K562 (cell line): Measurements from ENCODE around the gene IRAK2. TPM values are rescaled to one million over a fixed set of nuclear protein-coding genes. Genes with fewer than 3 reads are reported as not detected.
A peak's percentile ranks its signal among the peaks of the same experiment; 100 is the strongest.

Experiments
- ATAC-seq: fragments of 200-7000 bp; cut with Tn5 transposase; 3 replicates; pipeline ENCODE4 v1.9.1; 2020; ENCODE audit warnings: moderate library complexity
- BruUV-seq: library from RNA; stranded (reverse); fragments of 400-500 nt; replicated peaks from 2 replicates; lab custom pipeline; 2021; lab: Mats Ljungman, UMichigan
- CTCF ChIA-PET: fragments of 300-600 bp; formaldehyde crosslinking; extraction: SDS; loops from one replicate; lab custom pipeline; 2021; ENCODE audit warnings: low intra/inter-chr PET ratio; lab: Yijun Ruan, JAX
- POLR2A ChIA-PET: fragments of 300-600, 350-650 bp; sonication (Branson Sonifier 250); formaldehyde crosslinking; extraction: SDS; loops from one replicate; lab custom pipeline; 2021; ENCODE audit warnings: antibody characterized with exemption, inconsistent platforms; lab: Yijun Ruan, JAX
- DNase-seq, 4 experiments: peaks; one replicate each; pipeline versions ENCODE4 v3.0.0 to v3.0.0-alpha.2; 2011 to 2018; ENCODE audit warnings: low spot score in 3 of 4, mixed read lengths in 3 of 4; ENCODE audit errors: extremely low read depth in 1 of 4
- FAIRE-seq: peaks from 2 replicates; lab custom pipeline; 2011; peaks lifted over from hg19 to GRCh38; lab: Jason Lieb, UNC
- H2AFZ ChIP-seq: 2 replicates; pipeline ENCODE4 v1.6.0; 2011; ENCODE audit warnings: low read depth, low read length, control low read depth, inconsistent platforms
- H3K27ac ChIP-seq: fragments of 200-600 bp; 3 replicates; pipeline ENCODE4 v1.8.0; 2011; ENCODE audit warnings: low read depth, mild to moderate bottlenecking, control low read depth, inconsistent platforms, low read length, moderate library complexity, mixed read lengths; ENCODE audit errors: extremely low read depth
- H3K27me3 ChIP-seq, 2 experiments: fragments of 300-600 bp in 1 of 2; 2 replicates in 1 of 2; 3 replicates in 1 of 2; pipeline versions ENCODE4 v1.6.0 to v1.8.0; 2011; ENCODE audit warnings: inconsistent platforms in 2 of 2, low read length in 2 of 2, mild to moderate bottlenecking in 1 of 2, mixed read lengths in 1 of 2, moderate library complexity in 1 of 2; ENCODE audit not compliant: control insufficient read depth in 2 of 2, insufficient read depth in 2 of 2
- H3K36me3 ChIP-seq: fragments of 300-600 bp; 3 replicates; pipeline ENCODE4 v1.8.0; 2011; ENCODE audit warnings: mild to moderate bottlenecking, low read length, inconsistent platforms; ENCODE audit not compliant: control insufficient read depth, insufficient read depth
- H3K4me1 ChIP-seq, 2 experiments: fragments of 200-600 bp in 1 of 2; replicated peaks in 1 of 2; 2 replicates in 1 of 2; 3 replicates in 1 of 2; pipeline versions ENCODE4 v1.5.1 to v1.8.0; 2011; ENCODE audit warnings: inconsistent platforms in 2 of 2, low read length in 2 of 2, mild to moderate bottlenecking in 1 of 2, mixed read lengths in 1 of 2, moderate library complexity in 1 of 2; ENCODE audit not compliant: control insufficient read depth in 2 of 2, insufficient read depth in 2 of 2
- H3K4me2 ChIP-seq: 2 replicates; pipeline ENCODE4 v1.6.1; 2011; ENCODE audit warnings: low read length, control low read depth, inconsistent platforms, mixed read lengths; ENCODE audit not compliant: insufficient read depth
- H3K4me3 ChIP-seq: fragments of 200-600 bp; sonication (generic), shearing (Covaris generic); 2 replicates; pipeline ENCODE4 v1.5.1; 2016; ENCODE audit warnings: control low read depth, inconsistent platforms
- H3K79me2 ChIP-seq: fragments of 200-600 bp; 3 replicates; pipeline ENCODE4 v1.8.0; 2011; ENCODE audit warnings: low read length, inconsistent platforms; ENCODE audit not compliant: control insufficient read depth, insufficient read depth
- H3K9ac ChIP-seq, 2 experiments: 2 replicates each; pipeline versions ENCODE4 v1.6.0 to v1.6.1; 2011; ENCODE audit warnings: low read depth in 2 of 2, low read length in 2 of 2, control low read depth in 1 of 2, inconsistent platforms in 1 of 2, mild to moderate bottlenecking in 1 of 2, mixed read lengths in 1 of 2; ENCODE audit not compliant: insufficient read depth in 1 of 2
- H3K9me1 ChIP-seq: one replicate; pipeline ENCODE4 v1.6.0; 2011; ENCODE audit warnings: inconsistent platforms, mild to moderate bottlenecking, low read length, moderate library complexity; ENCODE audit not compliant: control insufficient read depth, insufficient read depth
- H3K9me3 ChIP-seq: replicated peaks from 2 replicates; pipeline ENCODE4 v1.5.1; 2011; ENCODE audit warnings: low read depth, low read length, inconsistent platforms; ENCODE audit not compliant: control insufficient read depth, insufficient read depth
- H4K20me1 ChIP-seq: replicated peaks from 2 replicates; pipeline ENCODE4 v1.6.1; 2011; ENCODE audit warnings: low read length, inconsistent platforms, mixed read lengths; ENCODE audit not compliant: control insufficient read depth, insufficient read depth
- CEBPG ChIP-seq, 3 experiments: fragments of 200-800 bp in 1 of 3; sonication (Bioruptor generic) in 1 of 3; sonication (generic) in 1 of 3; formaldehyde crosslinking in 1 of 3; IDR thresholded peaks in 2 of 3; conservative IDR thresholded peaks in 1 of 3; 2 replicates each; pipeline versions ENCODE4 v1.6.1 to v1.8.0; 2016 to 2022; ENCODE audit warnings: missing compliant biosample characterization in 2 of 3, missing genetic modification characterization in 2 of 3, mild to moderate bottlenecking in 1 of 3, missing genetic modification reagents in 1 of 3
- ESRRB ChIP-seq: fragments of 250-450 bp; sonication (Bioruptor Pico); IDR thresholded peaks from 2 replicates; pipeline ENCODE4 v1.5.0; 2020; ENCODE audit warnings: mild to moderate bottlenecking, moderate library complexity, borderline replicate concordance
- HDAC6 ChIP-seq: IDR thresholded peaks from 2 replicates; pipeline ENCODE4 v1.6.1; 2012; ENCODE audit warnings: low read depth, mild to moderate bottlenecking, control low read depth, inconsistent platforms, low read length, moderate library complexity
- ILK ChIP-seq: fragments of 450-650 bp; IDR thresholded peaks from 2 replicates; pipeline ENCODE4 v1.6.1; 2016; ENCODE audit warnings: missing genetic modification characterization, low read depth, mild to moderate bottlenecking, missing compliant biosample characterization, moderate library complexity, borderline replicate concordance
- LARP7 ChIP-seq: fragments of 450-650 bp; IDR thresholded peaks from 2 replicates; pipeline ENCODE4 v1.6.1; 2016
- NFE2 ChIP-seq: IDR thresholded peaks from 2 replicates; pipeline ENCODE4 v1.6.1; 2014; ENCODE audit warnings: antibody characterized with exemption, low read depth
- NRF1 ChIP-seq, 2 experiments: fragments of 450-650 bp; IDR thresholded peaks in 1 of 2; conservative IDR thresholded peaks in 1 of 2; 2 replicates each; pipeline ENCODE4 v1.6.1; 2014; ENCODE audit warnings: mild to moderate bottlenecking in 2 of 2
- POLR2G ChIP-seq: fragments of 200-400 bp; formaldehyde crosslinking; IDR thresholded peaks from 2 replicates; pipeline ENCODE4 v1.6.1; 2017; ENCODE audit warnings: low read depth, mild to moderate bottlenecking, antibody characterized with exemption, low read length, moderate library complexity
- SIN3B ChIP-seq: fragments of 450-650 bp; IDR thresholded peaks from 2 replicates; pipeline ENCODE4 v1.6.1; 2017; ENCODE audit warnings: low read depth, mild to moderate bottlenecking, moderate library complexity
- SRSF7 ChIP-seq: fragments of 200-400 bp; formaldehyde crosslinking; optimal IDR thresholded peaks from 2 replicates; pipeline ENCODE3; 2017; ENCODE audit warnings: mild to moderate bottlenecking, low read depth, low read length
- ZNF324 ChIP-seq: fragments of 250-450 bp; sonication (Bioruptor Pico); IDR thresholded peaks from 2 replicates; pipeline ENCODE4 v1.4.0; 2020; ENCODE audit warnings: mild to moderate bottlenecking
- ZNF717 ChIP-seq: fragments of 250-450 bp; sonication (Bioruptor Pico); IDR thresholded peaks from 2 replicates; pipeline ENCODE4 v1.5.0; 2021
- WGBS: fragments of 100-300 bp; shearing (Covaris generic); methylation state at CpG from one replicate; pipeline ENCODE4 v1.1.6; 2016; ENCODE audit warnings: low coverage, mixed read lengths; ENCODE audit not compliant: insufficient coverage; ENCODE audit errors: missing lambda C conversion rate; 5-methylcytosine and 5-hydroxymethylcytosine counted together
- in situ Hi-C: fragments of 300-500 bp; cut with MboI; formaldehyde crosslinking; loops from 4 replicates; pipeline ENCODE4 v1.15.0; 2018; ENCODE audit warnings: inconsistent platforms, mixed read lengths
- intact Hi-C: fragments of 100-400 bp; cut with micrococcal nuclease; formaldehyde crosslinking; loops from 2 replicates; pipeline ENCODE4 v1.14.2; 2022
- polyA plus RNA-seq, 8 experiments: library from polyadenylated mRNA; depleted of rRNA in 4 of 8; stranded (reverse) in 5 of 8; unstranded in 3 of 8; fragments of >200 nt; fragmentation: Nextera tagmentation in 2 of 8; fragmentation: Illumina TruSeq in 1 of 8; extraction: Ambion mirVana in 2 of 8; extraction: Trizol in 1 of 8; gene quantifications; 2 replicates each; pipeline versions ENCODE4 v1.2.1 to v1.2.3, GENCODE V29; 2011 to 2014; ENCODE audit warnings: inconsistent platforms in 1 of 8, missing spikeins in 1 of 8
- total RNA-seq, 7 experiments: library from RNA; depleted of rRNA in 6 of 7; stranded (reverse); fragments of >200 nt in 6 of 7; fragmentation: Illumina TruSeq in 2 of 7; extraction: Trizol in 2 of 7; gene quantifications; 2 replicates each; pipeline versions ENCODE4 v1.2.1 to v1.2.3, GENCODE V29; 2011 to 2021; ENCODE audit warnings: low replicate concordance in 1 of 7
- TF ChIP-seq, protein P1 (sequence below): fragments of 150-350 bp; IDR thresholded peaks from 2 replicates; pipeline ENCODE4 v1.6.1; 2014; ENCODE audit warnings: low read depth, mild to moderate bottlenecking, low read length, borderline replicate concordance

Gene IRAK2
- total and polyA plus RNA-seq, 9 of the 15 experiments (the other 6 are each of a cell fraction or from before 2014, with no cell fraction given) = 0.42 to 4.4 (median 2.7) TPM

DNA sequence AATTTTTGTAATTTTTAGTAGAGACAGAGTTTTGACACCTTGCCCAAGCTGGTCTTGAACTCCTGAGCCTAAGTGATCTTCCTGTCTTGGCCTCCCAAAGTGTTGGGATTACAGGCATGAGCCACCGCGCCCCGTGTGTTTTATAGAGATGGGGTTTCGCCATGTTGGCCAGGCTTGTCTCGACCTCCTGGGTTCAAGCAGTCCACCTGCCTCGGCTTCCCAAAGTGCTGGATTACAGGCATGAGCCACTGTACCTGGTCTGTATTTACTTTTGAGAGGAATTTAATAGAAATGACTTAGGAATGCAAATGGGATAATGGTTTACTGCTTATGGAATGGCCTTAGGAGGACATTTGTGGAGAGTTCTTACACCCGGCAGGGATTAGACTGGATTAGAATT, 94.3 kb downstream of the IRAK2 start:
- no peak for FAIRE-seq
- Histone ChIP-seq H3K9ac (0 out of 4 replicates have a peak overlapping the region, but pooled peaks of 1 of the 2 experiments have one; percentile 21), H2AFZ (no peak overlapping the region), H3K36me3 (peaks cover 81% of the 10 kb centered on the region), H3K9me1 (no peaks in the 10 kb centered on the region), H3K4me2 (no peak overlapping the region), H4K20me1 (peaks cover 8% of the 10 kb centered on the region), H3K79me2 (peaks cover 58% of the 10 kb centered on the region), H3K9me3 (no peaks in the 10 kb centered on the region), H3K4me1 (peaks cover 6 to 8% of the 10 kb centered on the region in 2 experiments; a peak in 4 of 5 replicates), H3K27me3 (no peaks in the 10 kb centered on the region), H3K27ac (no peak overlapping the region), H3K4me3 (no peak overlapping the region)
- intact Hi-C loops (no loop called here), in situ Hi-C loops (no loop called here)
- POLR2A ChIA-PET = interaction anchor here (0.6 to 0.7 kb wide), 3 partner anchors 9 to 118 kb away, joined by 3 to 7 read pairs (median 4); partner anchors contain the start of gene VHL
- DNase-seq = no peak
- BruUV-seq = no TSS peak
- TF ChIP-seq CEBPG (CRISPR knock-in tag; IDR thresholded peaks at IDR 0.05) = no peak
- TF ChIP-seq CEBPG (tag; conservative IDR thresholded peaks at IDR 0.05 in 1 of 2, IDR thresholded peaks at IDR 0.05 in 1 of 2) = no peak
- no peak for ATAC-seq
- WGBS = 95% methylated on average over 7 of the region's 7 CpGs
- CTCF ChIA-PET = interaction anchor here (0.6 kb wide), 1 partner anchor 325 kb away, joined by 4 read pairs; the partner anchor contains the start of gene CRELD1

DNA sequence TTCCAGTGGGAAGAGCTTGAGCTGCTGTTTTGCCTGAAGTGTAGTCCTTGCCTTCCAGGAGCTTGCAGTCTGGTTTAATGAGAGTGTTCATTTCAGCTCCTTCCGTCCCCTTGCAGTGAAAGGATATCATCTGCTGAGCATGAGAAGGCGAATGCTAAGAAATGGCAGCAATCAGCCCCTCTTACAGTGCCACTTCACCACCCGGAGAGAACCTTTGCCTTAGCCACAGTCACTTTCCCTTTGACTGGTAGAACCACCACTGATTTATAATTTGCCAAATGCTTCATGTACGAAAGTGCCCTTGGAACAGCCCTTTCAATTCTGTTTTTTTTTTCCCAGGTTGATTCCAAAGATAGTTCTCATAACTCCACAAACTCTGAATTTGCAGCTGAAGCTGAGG, 95.1 kb downstream of the IRAK2 start:
- DNase-seq = no peak
- no peaks in the 10 kb centered on the region for H3K9me1 ChIP-seq
- no peak for ATAC-seq
- no peak overlapping the region for H3K27ac ChIP-seq
- peaks cover 8% of the 10 kb centered on the region for H4K20me1 ChIP-seq
- peak overlapping the region in 1 of 2 experiments; percentile 3; a peak in 1 of 4 replicates for H3K9ac ChIP-seq
- in situ Hi-C loops (no loop called here), intact Hi-C loops (no loop called here)
- peaks cover 59% of the 10 kb centered on the region for H3K79me2 ChIP-seq
- no peak for FAIRE-seq
- CTCF ChIA-PET = no interaction called here
- no peak overlapping the region for H3K4me3 ChIP-seq
- BruUV-seq = no TSS peak
- POLR2A ChIA-PET = interaction anchor here (0.7 kb wide), 1 partner anchor 10 kb away, joined by 7 read pairs; no protein-coding TSS in a partner anchor
- peaks cover 7 to 10% of the 10 kb centered on the region in 2 experiments; a peak in 4 of 5 replicates for H3K4me1 ChIP-seq
- H3K4me2 ChIP-seq = no peak overlapping the region
- no peak overlapping the region for H2AFZ ChIP-seq
- WGBS = 86% methylated on average over 4 of the region's 4 CpGs
- H3K9me3 ChIP-seq = no peaks in the 10 kb centered on the region
- H3K36me3 ChIP-seq = peaks cover 81% of the 10 kb centered on the region
- no peaks in the 10 kb centered on the region for H3K27me3 ChIP-seq
- no peak for TF ChIP-seq LARP7
- TF ChIP-seq POLR2G = no peak
- TF ChIP-seq NRF1 (conservative IDR thresholded peaks at IDR 0.05 in 1 of 2, IDR thresholded peaks at IDR 0.05 in 1 of 2) = no peak
- no peak for TF ChIP-seq ESRRB
- TF ChIP-seq, protein P1, sequence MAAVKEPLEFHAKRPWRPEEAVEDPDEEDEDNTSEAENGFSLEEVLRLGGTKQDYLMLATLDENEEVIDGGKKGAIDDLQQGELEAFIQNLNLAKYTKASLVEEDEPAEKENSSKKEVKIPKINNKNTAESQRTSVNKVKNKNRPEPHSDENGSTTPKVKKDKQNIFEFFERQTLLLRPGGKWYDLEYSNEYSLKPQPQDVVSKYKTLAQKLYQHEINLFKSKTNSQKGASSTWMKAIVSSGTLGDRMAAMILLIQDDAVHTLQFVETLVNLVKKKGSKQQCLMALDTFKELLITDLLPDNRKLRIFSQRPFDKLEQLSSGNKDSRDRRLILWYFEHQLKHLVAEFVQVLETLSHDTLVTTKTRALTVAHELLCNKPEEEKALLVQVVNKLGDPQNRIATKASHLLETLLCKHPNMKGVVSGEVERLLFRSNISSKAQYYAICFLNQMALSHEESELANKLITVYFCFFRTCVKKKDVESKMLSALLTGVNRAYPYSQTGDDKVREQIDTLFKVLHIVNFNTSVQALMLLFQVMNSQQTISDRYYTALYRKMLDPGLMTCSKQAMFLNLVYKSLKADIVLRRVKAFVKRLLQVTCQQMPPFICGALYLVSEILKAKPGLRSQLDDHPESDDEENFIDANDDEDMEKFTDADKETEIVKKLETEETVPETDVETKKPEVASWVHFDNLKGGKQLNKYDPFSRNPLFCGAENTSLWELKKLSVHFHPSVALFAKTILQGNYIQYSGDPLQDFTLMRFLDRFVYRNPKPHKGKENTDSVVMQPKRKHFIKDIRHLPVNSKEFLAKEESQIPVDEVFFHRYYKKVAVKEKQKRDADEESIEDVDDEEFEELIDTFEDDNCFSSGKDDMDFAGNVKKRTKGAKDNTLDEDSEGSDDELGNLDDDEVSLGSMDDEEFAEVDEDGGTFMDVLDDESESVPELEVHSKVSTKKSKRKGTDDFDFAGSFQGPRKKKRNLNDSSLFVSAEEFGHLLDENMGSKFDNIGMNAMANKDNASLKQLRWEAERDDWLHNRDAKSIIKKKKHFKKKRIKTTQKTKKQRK = no peak
- TF ChIP-seq HDAC6 = no peak
- TF ChIP-seq SIN3B = no peak
- no peak for TF ChIP-seq SRSF7
- no peak for TF ChIP-seq NFE2
- no peak for TF ChIP-seq ZNF324 (CRISPR knock-in tag)
- TF ChIP-seq ZNF717 (CRISPR knock-in tag) = no peak
- no peak for TF ChIP-seq ILK
